NCI-H1092 treated with DMSO at 0.1 percent for 48 hours (cell line): ENCODE data around the gene MUC20.
"Not testable (repeated sequence)": the region's sequence is repeated elsewhere in the genome, so short reads cannot be mapped to it uniquely, and the experiment has no call there.

ENCODE experiments used
- DNase-seq: peaks from one replicate; lab custom pipeline; 2025; lab: John Stamatoyannopoulos, UW

MUC20 gene

GRCh38 chr3:195770841-195771645 is 50.3 kb downstream of the MUC20 start:
- not testable (repeated sequence) for DNase-seq

DNA sequence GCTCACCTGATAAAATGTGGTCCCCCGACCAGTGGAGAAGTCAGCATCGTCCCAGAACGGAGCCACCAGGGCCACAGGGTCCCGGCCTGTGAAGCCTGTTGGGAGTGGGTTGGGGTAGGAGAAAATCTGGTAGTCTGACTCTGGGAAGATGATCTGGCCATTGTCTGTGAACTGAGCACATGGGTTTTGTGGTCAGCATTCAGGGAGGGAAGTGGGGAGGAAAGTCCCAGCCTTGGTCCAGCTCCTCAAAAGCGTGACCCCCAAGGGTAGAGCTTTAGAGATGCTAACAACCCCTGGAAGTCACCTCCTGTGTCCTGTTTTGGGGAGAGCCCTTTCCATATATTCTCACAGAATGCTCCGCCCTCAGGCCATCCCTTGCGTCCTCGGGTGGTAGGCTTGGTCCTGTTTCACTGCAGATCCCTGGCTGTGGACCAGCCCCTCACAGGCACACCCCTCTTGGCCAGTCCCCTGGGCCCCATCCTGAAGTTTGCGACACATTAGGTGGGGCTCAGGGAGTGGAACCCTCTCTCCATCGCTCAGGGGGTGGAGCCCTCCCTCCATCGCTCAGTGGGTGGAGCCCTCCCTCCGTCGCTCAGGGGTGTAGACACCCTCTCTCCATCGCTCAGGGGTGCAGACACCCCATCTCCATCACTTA is 51.0 kb downstream of the MUC20 start:
- DNase-seq, result no peak

DNA sequence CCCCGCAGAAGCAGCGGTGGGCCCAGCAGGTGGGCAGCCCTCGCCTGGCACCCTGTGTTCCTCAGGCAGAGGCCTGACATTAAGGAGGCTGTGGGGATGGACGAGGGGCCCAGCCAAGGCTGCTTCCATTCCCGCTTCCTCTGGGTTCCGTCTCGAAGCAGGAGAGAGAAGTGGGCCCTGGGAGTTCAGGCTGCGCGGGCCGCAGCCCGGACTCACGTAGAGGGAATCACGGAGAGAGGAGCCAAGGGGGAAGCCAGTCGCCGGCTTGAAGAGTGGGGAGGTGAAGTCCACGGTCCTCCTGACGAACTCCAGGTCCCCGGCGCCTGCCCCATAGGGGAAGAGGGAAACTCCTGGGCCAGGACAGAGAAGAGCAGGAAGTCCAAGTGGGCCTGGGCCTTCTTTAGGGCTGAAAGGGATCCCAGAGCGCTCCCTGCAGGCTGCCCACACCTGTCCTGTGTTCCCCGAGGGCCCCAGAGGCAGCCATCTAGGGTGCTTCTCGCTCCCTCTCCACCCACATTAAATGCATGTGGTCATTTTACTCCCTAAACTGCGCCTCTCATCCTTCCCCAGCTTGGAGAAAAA is 53.3 kb downstream of the MUC20 start:
- DNase-seq, result no peak

GRCh38 chr3:195774917-195775316 is 54.1 kb downstream of the MUC20 start:
- peak; percentile 47 for DNase-seq

DNA sequence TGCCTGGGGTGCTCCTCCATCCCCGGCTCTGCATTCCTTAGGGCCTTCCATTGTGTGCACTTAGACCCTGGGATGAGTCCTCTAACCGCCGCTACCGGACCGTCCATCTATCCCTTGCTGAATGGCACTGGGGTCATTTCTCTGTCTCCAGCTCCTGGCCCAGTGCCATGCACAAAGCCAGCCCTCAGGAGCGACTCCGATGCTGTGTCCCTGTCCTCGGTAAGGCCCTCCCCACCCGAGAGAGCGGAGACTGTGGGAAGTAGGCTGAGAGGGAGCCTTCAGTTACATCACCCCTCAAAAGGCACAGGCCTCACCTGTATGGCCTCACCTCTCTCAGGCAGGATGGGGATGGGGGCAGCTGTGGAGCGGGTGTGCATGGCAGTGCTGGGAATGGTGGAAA is 57.2 kb downstream of the MUC20 start:
- DNase-seq, result no peak

DNA sequence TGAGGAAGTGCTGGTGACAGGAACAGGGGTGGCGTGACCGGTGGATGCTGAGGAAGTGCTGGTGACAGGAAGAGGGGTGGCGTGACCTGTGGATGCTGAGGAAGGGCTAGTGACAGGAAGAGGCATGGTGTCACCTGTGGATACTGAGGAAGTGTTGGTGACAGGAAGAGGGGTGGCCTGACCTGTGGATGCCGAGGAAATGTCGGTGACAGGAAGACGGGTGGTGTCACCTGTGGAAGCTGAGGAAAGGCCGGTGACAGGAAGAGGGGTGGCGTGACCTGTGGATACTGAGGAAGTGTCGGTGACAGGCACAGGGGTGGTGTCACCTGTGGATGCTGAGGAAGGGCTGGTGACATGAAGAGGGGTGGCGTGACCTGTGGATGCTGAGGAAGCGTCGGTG is 60.5 kb downstream of the MUC20 start:
- not testable (repeated sequence) for DNase-seq
